ENCODE data around the gene TSPAN31. TPM values are rescaled to one million over a fixed set of nuclear protein-coding genes. Genes with fewer than 3 reads are reported as not detected.

Gene TSPAN31
- total and polyA plus RNA-seq, 9 of the 15 experiments (the other 6 are each of a cell fraction or from before 2014, with no cell fraction given), result 11.3 to 26.4 (median 14.3) TPM

DNA sequence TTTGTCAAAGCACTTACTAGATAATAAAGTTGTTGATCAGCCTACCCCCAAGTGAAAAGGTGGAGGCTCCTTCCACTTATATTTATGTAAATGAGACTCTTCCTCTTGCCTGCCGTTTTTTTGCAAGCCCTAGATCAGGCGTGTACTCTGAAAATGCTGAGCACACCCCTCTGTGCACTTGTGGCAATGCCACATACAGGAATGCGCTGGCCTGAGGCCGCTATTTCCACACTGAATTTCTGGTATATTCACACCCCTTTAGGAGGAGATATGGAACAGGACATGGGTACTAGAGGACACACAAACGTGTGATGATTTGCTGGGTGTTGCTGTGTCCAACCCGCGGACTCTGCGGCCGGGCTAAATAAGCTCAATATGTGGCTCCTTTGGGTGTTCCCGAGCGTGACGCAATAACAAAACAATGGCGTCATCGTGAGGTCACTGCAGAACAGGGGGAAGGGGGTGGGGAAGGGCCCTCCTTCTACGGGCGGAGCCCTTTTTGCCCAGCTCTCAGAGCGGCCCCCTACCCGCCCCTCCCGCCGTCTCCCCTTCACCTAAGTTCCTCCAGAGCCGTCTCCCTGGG lies 554 bp upstream of the TSPAN31 start (continued):
- TF ChIP-seq, protein P1, sequence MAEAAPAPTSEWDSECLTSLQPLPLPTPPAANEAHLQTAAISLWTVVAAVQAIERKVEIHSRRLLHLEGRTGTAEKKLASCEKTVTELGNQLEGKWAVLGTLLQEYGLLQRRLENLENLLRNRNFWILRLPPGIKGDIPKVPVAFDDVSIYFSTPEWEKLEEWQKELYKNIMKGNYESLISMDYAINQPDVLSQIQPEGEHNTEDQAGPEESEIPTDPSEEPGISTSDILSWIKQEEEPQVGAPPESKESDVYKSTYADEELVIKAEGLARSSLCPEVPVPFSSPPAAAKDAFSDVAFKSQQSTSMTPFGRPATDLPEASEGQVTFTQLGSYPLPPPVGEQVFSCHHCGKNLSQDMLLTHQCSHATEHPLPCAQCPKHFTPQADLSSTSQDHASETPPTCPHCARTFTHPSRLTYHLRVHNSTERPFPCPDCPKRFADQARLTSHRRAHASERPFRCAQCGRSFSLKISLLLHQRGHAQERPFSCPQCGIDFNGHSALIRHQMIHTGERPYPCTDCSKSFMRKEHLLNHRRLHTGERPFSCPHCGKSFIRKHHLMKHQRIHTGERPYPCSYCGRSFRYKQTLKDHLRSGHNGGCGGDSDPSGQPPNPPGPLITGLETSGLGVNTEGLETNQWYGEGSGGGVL (CRISPR knock-in tag; IDR thresholded peaks at IDR 0.05), result no peak
- TF ChIP-seq, protein P2, sequence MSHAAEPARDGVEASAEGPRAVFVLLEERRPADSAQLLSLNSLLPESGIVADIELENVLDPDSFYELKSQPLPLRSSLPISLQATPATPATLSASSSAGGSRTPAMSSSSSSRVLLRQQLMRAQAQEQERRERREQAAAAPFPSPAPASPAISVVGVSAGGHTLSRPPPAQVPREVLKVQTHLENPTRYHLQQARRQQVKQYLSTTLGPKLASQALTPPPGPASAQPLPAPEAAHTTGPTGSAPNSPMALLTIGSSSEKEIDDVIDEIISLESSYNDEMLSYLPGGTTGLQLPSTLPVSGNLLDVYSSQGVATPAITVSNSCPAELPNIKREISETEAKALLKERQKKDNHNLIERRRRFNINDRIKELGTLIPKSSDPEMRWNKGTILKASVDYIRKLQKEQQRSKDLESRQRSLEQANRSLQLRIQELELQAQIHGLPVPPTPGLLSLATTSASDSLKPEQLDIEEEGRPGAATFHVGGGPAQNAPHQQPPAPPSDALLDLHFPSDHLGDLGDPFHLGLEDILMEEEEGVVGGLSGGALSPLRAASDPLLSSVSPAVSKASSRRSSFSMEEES (CRISPR knock-in tag; IDR thresholded peaks at IDR 0.05), result no peak
- TF ChIP-seq HDAC3 (IDR thresholded peaks at IDR 0.05; ENCODE audit: borderline replicate concordance, partially characterized antibody) (no peak), ELF2 (CRISPR knock-in tag; IDR thresholded peaks at IDR 0.05) (no peak), ATF1 (CRISPR knock-in tag; IDR thresholded peaks at IDR 0.05) (peak; percentile 89), ATF1 (tag; IDR thresholded peaks at IDR 0.05) (peak; percentile 99), MAFG (tag; conservative IDR thresholded peaks at IDR 0.05) (no peak), PHF20 (IDR thresholded peaks at IDR 0.05; ENCODE audit: partially characterized antibody) (no peak), THRAP3 (IDR thresholded peaks at IDR 0.05; ENCODE audit: borderline replicate concordance) (no peak), HDAC2 (IDR thresholded peaks at IDR 0.05) (peak; percentile 79; the same call in 1 of the 2 replicates), POLR2A (conservative IDR thresholded peaks at IDR 0.05) (no peak), HNRNPUL1 (IDR thresholded peaks at IDR 0.05; ENCODE audit: low read length) (no peak), NONO (IDR thresholded peaks at IDR 0.05; ENCODE audit: low read depth in 2 of 2, low read length in 1 of 2) (no peak), MEF2A (IDR thresholded peaks at IDR 0.05; ENCODE audit: control insufficient read depth, low read depth, low read length) (no peak), FOXJ2 (tag; IDR thresholded peaks at IDR 0.05) (no peak), FUS (optimal IDR thresholded peaks at IDR 0.05; ENCODE audit: low read depth, low read length) (no peak), DNMT1 (IDR thresholded peaks at IDR 0.05) (no peak), ASH1L (IDR thresholded peaks at IDR 0.05; ENCODE audit: borderline replicate concordance, low read depth, partially characterized antibody) (no peak), NCOA1 (IDR thresholded peaks at IDR 0.05; ENCODE audit: low read depth) (peak; percentile 97)
- TF ChIP-seq, protein P3, sequence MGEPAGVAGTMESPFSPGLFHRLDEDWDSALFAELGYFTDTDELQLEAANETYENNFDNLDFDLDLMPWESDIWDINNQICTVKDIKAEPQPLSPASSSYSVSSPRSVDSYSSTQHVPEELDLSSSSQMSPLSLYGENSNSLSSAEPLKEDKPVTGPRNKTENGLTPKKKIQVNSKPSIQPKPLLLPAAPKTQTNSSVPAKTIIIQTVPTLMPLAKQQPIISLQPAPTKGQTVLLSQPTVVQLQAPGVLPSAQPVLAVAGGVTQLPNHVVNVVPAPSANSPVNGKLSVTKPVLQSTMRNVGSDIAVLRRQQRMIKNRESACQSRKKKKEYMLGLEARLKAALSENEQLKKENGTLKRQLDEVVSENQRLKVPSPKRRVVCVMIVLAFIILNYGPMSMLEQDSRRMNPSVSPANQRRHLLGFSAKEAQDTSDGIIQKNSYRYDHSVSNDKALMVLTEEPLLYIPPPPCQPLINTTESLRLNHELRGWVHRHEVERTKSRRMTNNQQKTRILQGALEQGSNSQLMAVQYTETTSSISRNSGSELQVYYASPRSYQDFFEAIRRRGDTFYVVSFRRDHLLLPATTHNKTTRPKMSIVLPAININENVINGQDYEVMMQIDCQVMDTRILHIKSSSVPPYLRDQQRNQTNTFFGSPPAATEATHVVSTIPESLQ (CRISPR knock-in tag; IDR thresholded peaks at IDR 0.05), result no peak
- TF ChIP-seq, protein P4, sequence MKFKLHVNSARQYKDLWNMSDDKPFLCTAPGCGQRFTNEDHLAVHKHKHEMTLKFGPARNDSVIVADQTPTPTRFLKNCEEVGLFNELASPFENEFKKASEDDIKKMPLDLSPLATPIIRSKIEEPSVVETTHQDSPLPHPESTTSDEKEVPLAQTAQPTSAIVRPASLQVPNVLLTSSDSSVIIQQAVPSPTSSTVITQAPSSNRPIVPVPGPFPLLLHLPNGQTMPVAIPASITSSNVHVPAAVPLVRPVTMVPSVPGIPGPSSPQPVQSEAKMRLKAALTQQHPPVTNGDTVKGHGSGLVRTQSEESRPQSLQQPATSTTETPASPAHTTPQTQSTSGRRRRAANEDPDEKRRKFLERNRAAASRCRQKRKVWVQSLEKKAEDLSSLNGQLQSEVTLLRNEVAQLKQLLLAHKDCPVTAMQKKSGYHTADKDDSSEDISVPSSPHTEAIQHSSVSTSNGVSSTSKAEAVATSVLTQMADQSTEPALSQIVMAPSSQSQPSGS (CRISPR knock-in tag; IDR thresholded peaks at IDR 0.05), result peak; percentile 90; the same call in 1 of the 2 replicates
- TF ChIP-seq, protein P5, sequence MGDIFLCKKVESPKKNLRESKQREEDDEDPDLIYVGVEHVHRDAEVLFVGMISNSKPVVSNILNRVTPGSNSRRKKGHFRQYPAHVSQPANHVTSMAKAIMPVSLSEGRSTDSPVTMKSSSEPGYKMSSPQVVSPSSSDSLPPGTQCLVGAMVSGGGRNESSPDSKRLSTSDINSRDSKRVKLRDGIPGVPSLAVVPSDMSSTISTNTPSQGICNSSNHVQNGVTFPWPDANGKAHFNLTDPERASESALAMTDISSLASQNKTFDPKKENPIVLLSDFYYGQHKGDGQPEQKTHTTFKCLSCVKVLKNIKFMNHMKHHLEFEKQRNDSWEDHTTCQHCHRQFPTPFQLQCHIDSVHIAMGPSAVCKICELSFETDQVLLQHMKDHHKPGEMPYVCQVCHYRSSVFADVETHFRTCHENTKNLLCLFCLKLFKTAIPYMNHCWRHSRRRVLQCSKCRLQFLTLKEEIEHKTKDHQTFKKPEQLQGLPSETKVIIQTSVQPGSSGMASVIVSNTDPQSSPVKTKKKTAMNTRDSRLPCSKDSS (IDR thresholded peaks at IDR 0.05; ENCODE audit: low read depth, partially characterized antibody), result no peak

All from K562 (cell line).